K562 (cell line): Measurements from ENCODE around the gene GPC1. TPM values are rescaled to one million over a fixed set of nuclear protein-coding genes. Genes with fewer than 3 reads are reported as not detected.

Experiments used
- ATAC-seq: fragments of 200-7000 bp; cut with Tn5 transposase; 3 replicates; pipeline ENCODE4 v1.9.1; 2020; ENCODE audit warnings: moderate library complexity
- BruUV-seq: library from RNA; stranded (reverse); fragments of 400-500 nt; replicated peaks from 2 replicates; lab custom pipeline; 2021; lab: Mats Ljungman, UMichigan
- CTCF ChIA-PET: fragments of 300-600 bp; formaldehyde crosslinking; extraction: SDS; loops from one replicate; lab custom pipeline; 2021; ENCODE audit warnings: low intra/inter-chr PET ratio; lab: Yijun Ruan, JAX
- POLR2A ChIA-PET: fragments of 300-600, 350-650 bp; sonication (Branson Sonifier 250); formaldehyde crosslinking; extraction: SDS; loops from one replicate; lab custom pipeline; 2021; ENCODE audit warnings: antibody characterized with exemption, inconsistent platforms; lab: Yijun Ruan, JAX
- DNase-seq, 4 experiments: peaks; one replicate each; pipeline versions ENCODE4 v3.0.0 to v3.0.0-alpha.2; 2011 to 2018; ENCODE audit warnings: low spot score in 3 of 4, mixed read lengths in 3 of 4; ENCODE audit errors: extremely low read depth in 1 of 4
- FAIRE-seq: peaks from 2 replicates; lab custom pipeline; 2011; peaks lifted over from hg19 to GRCh38; lab: Jason Lieb, UNC
- H2AFZ ChIP-seq: 2 replicates; pipeline ENCODE4 v1.6.0; 2011; ENCODE audit warnings: low read depth, low read length, control low read depth, inconsistent platforms
- H3K27ac ChIP-seq: fragments of 200-600 bp; 3 replicates; pipeline ENCODE4 v1.8.0; 2011; ENCODE audit warnings: low read depth, mild to moderate bottlenecking, control low read depth, inconsistent platforms, low read length, moderate library complexity, mixed read lengths; ENCODE audit errors: extremely low read depth
- H3K27me3 ChIP-seq, 2 experiments: fragments of 300-600 bp in 1 of 2; 2 replicates in 1 of 2; 3 replicates in 1 of 2; pipeline versions ENCODE4 v1.6.0 to v1.8.0; 2011; ENCODE audit warnings: inconsistent platforms in 2 of 2, low read length in 2 of 2, mild to moderate bottlenecking in 1 of 2, mixed read lengths in 1 of 2, moderate library complexity in 1 of 2; ENCODE audit not compliant: control insufficient read depth in 2 of 2, insufficient read depth in 2 of 2
- H3K36me3 ChIP-seq: fragments of 300-600 bp; 3 replicates; pipeline ENCODE4 v1.8.0; 2011; ENCODE audit warnings: mild to moderate bottlenecking, low read length, inconsistent platforms; ENCODE audit not compliant: control insufficient read depth, insufficient read depth
- H3K4me1 ChIP-seq, 2 experiments: fragments of 200-600 bp in 1 of 2; replicated peaks in 1 of 2; 2 replicates in 1 of 2; 3 replicates in 1 of 2; pipeline versions ENCODE4 v1.5.1 to v1.8.0; 2011; ENCODE audit warnings: inconsistent platforms in 2 of 2, low read length in 2 of 2, mild to moderate bottlenecking in 1 of 2, mixed read lengths in 1 of 2, moderate library complexity in 1 of 2; ENCODE audit not compliant: control insufficient read depth in 2 of 2, insufficient read depth in 2 of 2
- H3K4me2 ChIP-seq: 2 replicates; pipeline ENCODE4 v1.6.1; 2011; ENCODE audit warnings: low read length, control low read depth, inconsistent platforms, mixed read lengths; ENCODE audit not compliant: insufficient read depth
- H3K4me3 ChIP-seq: fragments of 200-600 bp; sonication (generic), shearing (Covaris generic); 2 replicates; pipeline ENCODE4 v1.5.1; 2016; ENCODE audit warnings: control low read depth, inconsistent platforms
- H3K79me2 ChIP-seq: fragments of 200-600 bp; 3 replicates; pipeline ENCODE4 v1.8.0; 2011; ENCODE audit warnings: low read length, inconsistent platforms; ENCODE audit not compliant: control insufficient read depth, insufficient read depth
- H3K9ac ChIP-seq, 2 experiments: 2 replicates each; pipeline versions ENCODE4 v1.6.0 to v1.6.1; 2011; ENCODE audit warnings: low read depth in 2 of 2, low read length in 2 of 2, control low read depth in 1 of 2, inconsistent platforms in 1 of 2, mild to moderate bottlenecking in 1 of 2, mixed read lengths in 1 of 2; ENCODE audit not compliant: insufficient read depth in 1 of 2
- H3K9me1 ChIP-seq: one replicate; pipeline ENCODE4 v1.6.0; 2011; ENCODE audit warnings: inconsistent platforms, mild to moderate bottlenecking, low read length, moderate library complexity; ENCODE audit not compliant: control insufficient read depth, insufficient read depth
- H3K9me3 ChIP-seq: replicated peaks from 2 replicates; pipeline ENCODE4 v1.5.1; 2011; ENCODE audit warnings: low read depth, low read length, inconsistent platforms; ENCODE audit not compliant: control insufficient read depth, insufficient read depth
- H4K20me1 ChIP-seq: replicated peaks from 2 replicates; pipeline ENCODE4 v1.6.1; 2011; ENCODE audit warnings: low read length, inconsistent platforms, mixed read lengths; ENCODE audit not compliant: control insufficient read depth, insufficient read depth
- CBX1 ChIP-seq: sonication (generic); IDR thresholded peaks from 2 replicates; pipeline ENCODE4 v1.6.1; 2016; ENCODE audit warnings: antibody characterized with exemption, low read depth, mild to moderate bottlenecking
- HOXB6 ChIP-seq: fragments of 250-450 bp; sonication (Bioruptor Pico); IDR thresholded peaks from 2 replicates; pipeline ENCODE4 v1.5.1; 2022; ENCODE audit warnings: mild to moderate bottlenecking, borderline replicate concordance
- PPARD ChIP-seq: fragments of 250-450 bp; sonication (Bioruptor Pico); IDR thresholded peaks from 2 replicates; pipeline ENCODE4 v1.8.0; 2022; ENCODE audit warnings: inconsistent platforms, mild to moderate bottlenecking, moderate library complexity
- RBM15 ChIP-seq: fragments of 200-400 bp; formaldehyde crosslinking; IDR thresholded peaks from 2 replicates; pipeline ENCODE4 v1.6.1; 2018; ENCODE audit warnings: mild to moderate bottlenecking, low read length, moderate library complexity; ENCODE audit not compliant: insufficient read depth
- RUNX1 ChIP-seq: sonication (generic); IDR thresholded peaks from 2 replicates; pipeline ENCODE4 v1.6.1; 2016; ENCODE audit warnings: antibody characterized with exemption, low read depth
- SMAD3 ChIP-seq: fragments of 450-650 bp; formaldehyde crosslinking; conservative IDR thresholded peaks from 2 replicates; pipeline ENCODE4 v1.4.0; 2020; ENCODE audit warnings: mild to moderate bottlenecking
- TCF3 ChIP-seq: sonication (generic); formaldehyde crosslinking; IDR thresholded peaks from 2 replicates; pipeline ENCODE4 v1.4.0; 2020; ENCODE audit warnings: mild to moderate bottlenecking, missing genetic modification reagents
- ZNF165 ChIP-seq: fragments of 250-450 bp; sonication (Bioruptor Pico); IDR thresholded peaks from 2 replicates; pipeline ENCODE4 v1.4.0; 2020; ENCODE audit warnings: borderline replicate concordance
- ZNF224 ChIP-seq: sonication (generic); formaldehyde crosslinking; IDR thresholded peaks from 2 replicates; pipeline ENCODE4 v1.8.0; 2022; ENCODE audit warnings: mild to moderate bottlenecking, missing genetic modification reagents
- ZNF24 ChIP-seq: fragments of 450-650 bp; IDR thresholded peaks from 2 replicates; pipeline ENCODE4 v1.6.1; 2016
- ZNF764 ChIP-seq: fragments of 250-450 bp; sonication (Bioruptor Pico); IDR thresholded peaks from 2 replicates; pipeline ENCODE4 v1.4.0; 2020; ENCODE audit warnings: low read depth, mild to moderate bottlenecking, moderate library complexity
- WGBS: fragments of 100-300 bp; shearing (Covaris generic); methylation state at CpG from one replicate; pipeline ENCODE4 v1.1.6; 2016; ENCODE audit warnings: low coverage, mixed read lengths; ENCODE audit not compliant: insufficient coverage; ENCODE audit errors: missing lambda C conversion rate; 5-methylcytosine and 5-hydroxymethylcytosine counted together
- in situ Hi-C: fragments of 300-500 bp; cut with MboI; formaldehyde crosslinking; loops from 4 replicates; pipeline ENCODE4 v1.15.0; 2018; ENCODE audit warnings: inconsistent platforms, mixed read lengths
- intact Hi-C: fragments of 100-400 bp; cut with micrococcal nuclease; formaldehyde crosslinking; loops from 2 replicates; pipeline ENCODE4 v1.14.2; 2022
- polyA plus RNA-seq, 8 experiments: library from polyadenylated mRNA; depleted of rRNA in 4 of 8; stranded (reverse) in 5 of 8; unstranded in 3 of 8; fragments of >200 nt; fragmentation: Nextera tagmentation in 2 of 8; fragmentation: Illumina TruSeq in 1 of 8; extraction: Ambion mirVana in 2 of 8; extraction: Trizol in 1 of 8; gene quantifications; 2 replicates each; pipeline versions ENCODE4 v1.2.1 to v1.2.3, GENCODE V29; 2011 to 2014; ENCODE audit warnings: inconsistent platforms in 1 of 8, missing spikeins in 1 of 8
- total RNA-seq, 7 experiments: library from RNA; depleted of rRNA in 6 of 7; stranded (reverse); fragments of >200 nt in 6 of 7; fragmentation: Illumina TruSeq in 2 of 7; extraction: Trizol in 2 of 7; gene quantifications; 2 replicates each; pipeline versions ENCODE4 v1.2.1 to v1.2.3, GENCODE V29; 2011 to 2021; ENCODE audit warnings: low replicate concordance in 1 of 7
- TF ChIP-seq, protein P1 (sequence below): sonication (generic); formaldehyde crosslinking; IDR thresholded peaks from 2 replicates; pipeline ENCODE4 v1.8.1; 2023; ENCODE audit warnings: mild to moderate bottlenecking, missing genetic modification reagents
- TF ChIP-seq, protein P2 (sequence below): sonication (generic); formaldehyde crosslinking; IDR thresholded peaks from 2 replicates; pipeline ENCODE4 v1.8.1; 2022; ENCODE audit warnings: missing genetic modification reagents
- TF ChIP-seq, protein P3 (sequence below): IDR thresholded peaks from 2 replicates; pipeline ENCODE4 v1.6.1; 2016; ENCODE audit warnings: missing genetic modification characterization, missing compliant biosample characterization
- TF ChIP-seq, protein P4 (sequence below): sonication (generic); formaldehyde crosslinking; IDR thresholded peaks from 2 replicates; pipeline ENCODE4 v1.9.0; 2022; ENCODE audit warnings: mild to moderate bottlenecking, missing genetic modification reagents
- TF ChIP-seq, protein P5 (sequence below), 3 experiments: IDR thresholded peaks in 2 of 3; conservative IDR thresholded peaks in 1 of 3; 2 replicates each; pipeline ENCODE4 v1.5.1; 2011 to 2012; ENCODE audit warnings: low read length in 3 of 3, mild to moderate bottlenecking in 3 of 3, control low read depth in 2 of 3, improper control_type of control experiment in 1 of 3, inconsistent platforms in 1 of 3, low read depth in 1 of 3, mixed read lengths in 1 of 3, moderate library complexity in 1 of 3; ENCODE audit not compliant: insufficient read depth in 2 of 3

GPC1 gene
- total and polyA plus RNA-seq, 9 of the 15 experiments (the other 6 are each of a cell fraction or from before 2014, with no cell fraction given): 0.07 to 0.82 (median 0.14) TPM; not detected in 3

DNA sequence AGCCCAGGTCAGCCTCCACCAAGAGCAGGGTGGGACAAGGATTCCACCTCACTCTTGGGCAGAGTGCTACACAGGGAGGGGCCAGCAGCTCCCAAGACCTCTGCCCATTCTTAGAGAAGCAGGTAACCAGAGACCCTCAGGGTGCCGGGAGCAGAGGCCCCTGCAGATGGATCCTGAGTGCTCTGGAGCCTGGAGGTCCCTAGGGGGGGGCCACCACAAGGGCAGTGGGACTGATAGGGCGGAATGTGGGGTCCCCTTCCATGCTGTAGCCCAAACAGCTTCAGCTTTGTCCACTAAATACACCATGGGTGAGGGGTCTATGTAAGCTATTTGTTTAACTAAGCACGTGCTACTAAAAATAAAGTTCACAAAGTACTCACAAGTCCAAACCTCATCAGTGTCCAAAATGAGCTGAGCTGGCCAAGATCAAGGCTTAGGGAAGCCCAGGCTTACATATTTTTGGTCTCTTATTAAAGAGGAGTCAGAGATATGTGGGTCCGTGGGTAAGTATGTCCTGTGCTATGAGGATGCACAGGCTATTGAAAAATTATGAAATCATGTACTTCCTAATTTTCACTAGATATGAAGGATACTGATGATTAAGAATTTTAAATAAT lies 21.5 kb upstream of the GPC1 start:
- TF ChIP-seq, protein P1, sequence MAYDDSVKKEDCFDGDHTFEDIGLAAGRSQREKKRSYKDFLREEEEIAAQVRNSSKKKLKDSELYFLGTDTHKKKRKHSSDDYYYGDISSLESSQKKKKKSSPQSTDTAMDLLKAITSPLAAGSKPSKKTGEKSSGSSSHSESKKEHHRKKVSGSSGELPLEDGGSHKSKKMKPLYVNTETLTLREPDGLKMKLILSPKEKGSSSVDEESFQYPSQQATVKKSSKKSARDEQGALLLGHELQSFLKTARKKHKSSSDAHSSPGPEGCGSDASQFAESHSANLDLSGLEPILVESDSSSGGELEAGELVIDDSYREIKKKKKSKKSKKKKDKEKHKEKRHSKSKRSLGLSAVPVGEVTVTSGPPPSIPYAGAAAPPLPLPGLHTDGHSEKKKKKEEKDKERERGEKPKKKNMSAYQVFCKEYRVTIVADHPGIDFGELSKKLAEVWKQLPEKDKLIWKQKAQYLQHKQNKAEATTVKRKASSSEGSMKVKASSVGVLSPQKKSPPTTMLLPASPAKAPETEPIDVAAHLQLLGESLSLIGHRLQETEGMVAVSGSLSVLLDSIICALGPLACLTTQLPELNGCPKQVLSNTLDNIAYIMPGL (CRISPR knock-in tag): no peak
- TF ChIP-seq, protein P2, sequence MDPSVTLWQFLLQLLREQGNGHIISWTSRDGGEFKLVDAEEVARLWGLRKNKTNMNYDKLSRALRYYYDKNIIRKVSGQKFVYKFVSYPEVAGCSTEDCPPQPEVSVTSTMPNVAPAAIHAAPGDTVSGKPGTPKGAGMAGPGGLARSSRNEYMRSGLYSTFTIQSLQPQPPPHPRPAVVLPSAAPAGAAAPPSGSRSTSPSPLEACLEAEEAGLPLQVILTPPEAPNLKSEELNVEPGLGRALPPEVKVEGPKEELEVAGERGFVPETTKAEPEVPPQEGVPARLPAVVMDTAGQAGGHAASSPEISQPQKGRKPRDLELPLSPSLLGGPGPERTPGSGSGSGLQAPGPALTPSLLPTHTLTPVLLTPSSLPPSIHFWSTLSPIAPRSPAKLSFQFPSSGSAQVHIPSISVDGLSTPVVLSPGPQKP (CRISPR knock-in tag): no peak
- TF ChIP-seq TCF3 (CRISPR knock-in tag) (no peak), ZNF764 (no peak), ZNF224 (CRISPR knock-in tag) (no peak), SMAD3 (no peak), CBX1 (no peak), RBM15 (no peak), RUNX1 (no peak), ZNF165 (CRISPR knock-in tag) (no peak), HOXB6 (CRISPR knock-in tag) (no peak), ZNF24 (no peak), PPARD (CRISPR knock-in tag) (no peak)
- TF ChIP-seq, protein P3, sequence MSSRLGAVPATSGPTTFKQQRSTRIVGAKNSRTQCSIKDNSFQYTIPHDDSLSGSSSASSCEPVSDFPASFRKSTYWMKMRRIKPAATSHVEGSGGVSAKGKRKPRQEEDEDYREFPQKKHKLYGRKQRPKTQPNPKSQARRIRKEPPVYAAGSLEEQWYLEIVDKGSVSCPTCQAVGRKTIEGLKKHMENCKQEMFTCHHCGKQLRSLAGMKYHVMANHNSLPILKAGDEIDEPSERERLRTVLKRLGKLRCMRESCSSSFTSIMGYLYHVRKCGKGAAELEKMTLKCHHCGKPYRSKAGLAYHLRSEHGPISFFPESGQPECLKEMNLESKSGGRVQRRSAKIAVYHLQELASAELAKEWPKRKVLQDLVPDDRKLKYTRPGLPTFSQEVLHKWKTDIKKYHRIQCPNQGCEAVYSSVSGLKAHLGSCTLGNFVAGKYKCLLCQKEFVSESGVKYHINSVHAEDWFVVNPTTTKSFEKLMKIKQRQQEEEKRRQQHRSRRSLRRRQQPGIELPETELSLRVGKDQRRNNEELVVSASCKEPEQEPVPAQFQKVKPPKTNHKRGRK: no peak
- TF ChIP-seq, protein P4, sequence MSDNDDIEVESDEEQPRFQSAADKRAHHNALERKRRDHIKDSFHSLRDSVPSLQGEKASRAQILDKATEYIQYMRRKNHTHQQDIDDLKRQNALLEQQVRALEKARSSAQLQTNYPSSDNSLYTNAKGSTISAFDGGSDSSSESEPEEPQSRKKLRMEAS (CRISPR knock-in tag): no peak
- TF ChIP-seq, protein P5, sequence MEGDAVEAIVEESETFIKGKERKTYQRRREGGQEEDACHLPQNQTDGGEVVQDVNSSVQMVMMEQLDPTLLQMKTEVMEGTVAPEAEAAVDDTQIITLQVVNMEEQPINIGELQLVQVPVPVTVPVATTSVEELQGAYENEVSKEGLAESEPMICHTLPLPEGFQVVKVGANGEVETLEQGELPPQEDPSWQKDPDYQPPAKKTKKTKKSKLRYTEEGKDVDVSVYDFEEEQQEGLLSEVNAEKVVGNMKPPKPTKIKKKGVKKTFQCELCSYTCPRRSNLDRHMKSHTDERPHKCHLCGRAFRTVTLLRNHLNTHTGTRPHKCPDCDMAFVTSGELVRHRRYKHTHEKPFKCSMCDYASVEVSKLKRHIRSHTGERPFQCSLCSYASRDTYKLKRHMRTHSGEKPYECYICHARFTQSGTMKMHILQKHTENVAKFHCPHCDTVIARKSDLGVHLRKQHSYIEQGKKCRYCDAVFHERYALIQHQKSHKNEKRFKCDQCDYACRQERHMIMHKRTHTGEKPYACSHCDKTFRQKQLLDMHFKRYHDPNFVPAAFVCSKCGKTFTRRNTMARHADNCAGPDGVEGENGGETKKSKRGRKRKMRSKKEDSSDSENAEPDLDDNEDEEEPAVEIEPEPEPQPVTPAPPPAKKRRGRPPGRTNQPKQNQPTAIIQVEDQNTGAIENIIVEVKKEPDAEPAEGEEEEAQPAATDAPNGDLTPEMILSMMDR (IDR thresholded peaks at IDR 0.05 in 2 of 3, conservative IDR thresholded peaks at IDR 0.05 in 1 of 3; ENCODE audit: insufficient read depth in 2 of 3, low read depth in 1 of 3, low read length in 3 of 3): no peak
- intact Hi-C loops: no loop called here
- no TSS peak for BruUV-seq
- no peaks in the 10 kb centered on the region for H3K4me1 ChIP-seq
- in situ Hi-C loops: no loop called here
- H3K4me3 ChIP-seq: no peak overlapping the region
- H3K36me3 ChIP-seq: no peaks in the 10 kb centered on the region
- H3K9me1 ChIP-seq: no peaks in the 10 kb centered on the region
- CTCF ChIA-PET: no interaction called here
- ATAC-seq (no peak), DNase-seq (no peak), FAIRE-seq (no peak)
- no peaks in the 10 kb centered on the region for H3K9me3 ChIP-seq
- peaks cover 2 to 36% of the 10 kb centered on the region in 2 experiments; a peak in 3 of 5 replicates for H3K27me3 ChIP-seq
- POLR2A ChIA-PET: interaction anchor here (0.6 kb wide), 1 partner anchor 1382 kb away, joined by 3 read pairs; no protein-coding TSS in a partner anchor
- H3K79me2 ChIP-seq: no peaks in the 10 kb centered on the region
- H4K20me1 ChIP-seq: no peaks in the 10 kb centered on the region
- 0% methylated on average over 4 of the region's 4 CpGs for WGBS
- H3K27ac ChIP-seq: no peak overlapping the region
- H2AFZ ChIP-seq: no peak overlapping the region
- H3K9ac ChIP-seq: no peak overlapping the region
- no peak overlapping the region for H3K4me2 ChIP-seq
